CD14-positive monocyte (primary cell): ENCODE results near the gene RNF19B. TPM values are rescaled to one million over a fixed set of nuclear protein-coding genes. Genes with fewer than 3 reads are reported as not detected.

Experiments
- DNase-seq, 3 donors: peaks; one replicate each; pipeline ENCODE4 v3.0.0-alpha.2; 2011 to 2022
- H2AFZ ChIP-seq: 2 replicates; pipeline ENCODE4 v1.6.0; 2012; ENCODE audit warnings: mild to moderate bottlenecking, low read depth, low read length, inconsistent platforms; ENCODE audit not compliant: insufficient read depth, poor library complexity, severe bottlenecking
- H3K27ac ChIP-seq, 2 donors: 1 replicate in 1 of 2; 2 replicates in 1 of 2; pipeline ENCODE4 v1.5.1; 2012 to 2013; ENCODE audit warnings: low read length in 2 of 2, control low read depth in 1 of 2, inconsistent platforms in 1 of 2, low read depth in 1 of 2, mild to moderate bottlenecking in 1 of 2
- H3K27me3 ChIP-seq, 2 donors: one replicate each; pipeline versions ENCODE4 v1.6.0 to v1.6.1; 2011 to 2013; ENCODE audit warnings: low read length in 2 of 2; ENCODE audit not compliant: control insufficient read depth in 2 of 2, insufficient read depth in 2 of 2
- H3K36me3 ChIP-seq, 2 donors: replicated peaks in 1 of 2; 1 replicate in 1 of 2; 2 replicates in 1 of 2; pipeline versions ENCODE4 v1.5.1 to v1.6.1; 2012 to 2013; ENCODE audit warnings: low read length in 2 of 2, control low read depth in 1 of 2, inconsistent platforms in 1 of 2, mild to moderate bottlenecking in 1 of 2; ENCODE audit not compliant: insufficient read depth in 2 of 2, control insufficient read depth in 1 of 2
- H3K4me1 ChIP-seq, 2 donors: 1 replicate in 1 of 2; 2 replicates in 1 of 2; pipeline versions ENCODE4 v1.5.1 to v1.6.1; 2012 to 2013; ENCODE audit warnings: low read length in 2 of 2, control low read depth in 1 of 2, inconsistent platforms in 1 of 2, mild to moderate bottlenecking in 1 of 2, moderate library complexity in 1 of 2; ENCODE audit not compliant: insufficient read depth in 2 of 2, control insufficient read depth in 1 of 2
- H3K4me2 ChIP-seq: replicated peaks from 2 replicates; pipeline ENCODE3; 2012; ENCODE audit warnings: low read length, moderate library complexity, mild to moderate bottlenecking; ENCODE audit not compliant: poor library complexity, severe bottlenecking; ENCODE audit errors: extremely low read depth
- H3K4me3 ChIP-seq, 3 experiments: fragments of 200-600 bp in 1 of 3; sonication (generic) in 1 of 3; replicated peaks in 1 of 3; 1 replicate in 2 of 3; 2 replicates in 1 of 3; pipeline ENCODE4 v1.5.1; 2011 to 2013; ENCODE audit warnings: low read length in 3 of 3, mild to moderate bottlenecking in 3 of 3, control low read depth in 2 of 3, low read depth in 2 of 3, inconsistent platforms in 1 of 3, moderate library complexity in 1 of 3
- H3K79me2 ChIP-seq: 2 replicates; pipeline ENCODE4 v1.6.0; 2012; ENCODE audit warnings: mild to moderate bottlenecking, control low read depth, inconsistent platforms, low read length, moderate library complexity; ENCODE audit not compliant: insufficient read depth
- H3K9ac ChIP-seq: 2 replicates; pipeline ENCODE4 v1.6.0; 2017; ENCODE audit warnings: low read length, mild to moderate bottlenecking; ENCODE audit not compliant: insufficient read depth, poor library complexity, severe bottlenecking
- H3K9me3 ChIP-seq, 2 donors: replicated peaks in 1 of 2; 1 replicate in 1 of 2; 2 replicates in 1 of 2; pipeline versions ENCODE4 v1.5.1 to v1.6.1; 2012 to 2013; ENCODE audit warnings: low read length in 2 of 2, control low read depth in 1 of 2; ENCODE audit not compliant: control insufficient read depth in 1 of 2, insufficient read depth in 1 of 2
- H4K20me1 ChIP-seq: 2 replicates; pipeline ENCODE4 v1.6.0; 2012; ENCODE audit warnings: mild to moderate bottlenecking, low read length, control low read depth, moderate library complexity; ENCODE audit not compliant: insufficient read depth
- H3K27ac Mint-ChIP-seq, 7 donors: one replicate each; pipeline ENCODE4 v1.8.0; 2020; ENCODE audit warnings: mild to moderate bottlenecking in 7 of 7, mixed read lengths in 7 of 7, moderate library complexity in 6 of 7, inconsistent platforms in 2 of 7
- H3K27me3 Mint-ChIP-seq, 3 donors: one replicate each; pipeline ENCODE4 v1.8.0; 2021 to 2022; ENCODE audit warnings: low read depth in 3 of 3, mild to moderate bottlenecking in 3 of 3, mixed read lengths in 3 of 3, moderate library complexity in 3 of 3, inconsistent platforms in 1 of 3
- H3K36me3 Mint-ChIP-seq, 2 donors: one replicate each; pipeline ENCODE4 v1.8.0; 2020; ENCODE audit warnings: mixed read lengths in 2 of 2, inconsistent platforms in 1 of 2, mild to moderate bottlenecking in 1 of 2
- H3K4me1 Mint-ChIP-seq: one replicate; pipeline ENCODE4 v1.8.0; 2020; ENCODE audit warnings: mild to moderate bottlenecking, mixed read lengths
- H3K4me3 Mint-ChIP-seq, 2 donors: one replicate each; pipeline ENCODE4 v1.8.0; 2020; ENCODE audit warnings: mild to moderate bottlenecking in 2 of 2, mixed read lengths in 2 of 2, moderate library complexity in 1 of 2
- H3K9me3 Mint-ChIP-seq, 7 donors: one replicate each; pipeline ENCODE4 v1.8.0; 2020 to 2022; ENCODE audit warnings: mixed read lengths in 7 of 7, mild to moderate bottlenecking in 6 of 7, moderate library complexity in 6 of 7, inconsistent platforms in 2 of 7
- CTCF ChIP-seq: fragments of 200-600 bp; IDR thresholded peaks from one replicate; pipeline ENCODE4 v1.8.0; 2022; ENCODE audit warnings: antibody characterized with exemption, mild to moderate bottlenecking
- WGBS: methylation state at CpG from one replicate; pipeline ENCODE4 v1.1.5; 2013; ENCODE audit warnings: missing lambda C conversion rate; ENCODE audit not compliant: insufficient coverage; 5-methylcytosine and 5-hydroxymethylcytosine counted together
- intact Hi-C, 2 donors: fragments of 100-400 bp; cut with micrococcal nuclease; formaldehyde crosslinking; loops; one replicate each; pipeline versions ENCODE4 v1.15.0 to v1.15.1; 2023
- polyA plus RNA-seq, 3 donors: library from polyadenylated mRNA; depleted of rRNA in 1 of 3; unstranded in 2 of 3; stranded (reverse) in 1 of 3; fragments of 300-500 nt in 2 of 3; fragments of >200 nt in 1 of 3; fragmentation: Illumina TruSeq in 2 of 3; gene quantifications; 1 replicate in 2 of 3; 2 replicates in 1 of 3; pipeline ENCODE4 v1.2.3, GENCODE V29; 2012 to 2021

Gene RNF19B
- polyA plus RNA-seq, 3 donors, result 4.1 to 106 (median 5.8) TPM

DNA sequence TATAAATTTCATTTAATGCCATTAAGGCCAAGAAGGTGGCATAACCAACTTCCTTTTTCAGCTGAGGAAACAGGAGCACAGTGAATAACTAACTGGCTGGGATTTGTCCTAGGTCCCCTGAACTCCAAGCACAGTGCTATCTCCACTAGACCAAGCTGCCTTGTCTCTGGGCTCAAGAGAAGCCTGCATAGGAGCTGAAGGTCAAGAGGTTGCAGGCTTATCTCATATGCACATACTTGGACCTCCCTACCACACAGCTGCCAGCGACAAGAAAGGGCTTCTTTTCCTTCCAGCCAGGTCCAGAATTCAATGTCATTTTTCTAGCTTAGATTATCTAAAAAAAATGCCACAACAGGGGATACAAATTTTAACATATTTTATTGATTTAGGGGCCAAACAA lies 45.0 kb upstream of the RNF19B start:
- H3K9me3 ChIP-seq, result no peaks in the 10 kb centered on the region
- no peak overlapping the region for H3K4me3 ChIP-seq
- Mint-ChIP-seq H3K4me1 (peaks cover 21% of the 10 kb centered on the region), H3K27ac (peak overlapping the region in 3 of 7 donors; percentile 37 to 55 (median 43)), H3K9me3 (peaks cover 0 to 2% (median 0%) of the 10 kb centered on the region in 7 donors), H3K4me3 (no peak overlapping the region), H3K36me3 (peaks cover 73 to 80% of the 10 kb centered on the region in 2 donors), H3K27me3 (no peaks in the 10 kb centered on the region)
- peaks cover 4% of the 10 kb centered on the region for H4K20me1 ChIP-seq
- H3K27me3 ChIP-seq, result no peaks in the 10 kb centered on the region
- no peak overlapping the region for H3K9ac ChIP-seq
- no peak overlapping the region for H3K4me2 ChIP-seq
- TF ChIP-seq CTCF, result no peak
- peaks cover 0 to 5% of the 10 kb centered on the region in 2 donors for H3K4me1 ChIP-seq
- peak overlapping the region in 1 of 2 donors; percentile 29 for H3K27ac ChIP-seq
- WGBS, result 67% methylated on average over 1 of the region's 1 CpG
- intact Hi-C loops, result loop anchor here (5.0 to 10.0 kb wide), 4 partner anchors 42 to 77 kb away; partner anchors contain the start of gene RNF19B (in 1 of the 2)
- H3K36me3 ChIP-seq, result peaks cover 54 to 86% of the 10 kb centered on the region in 2 donors
- no peak for DNase-seq
- H2AFZ ChIP-seq, result no peak overlapping the region
- H3K79me2 ChIP-seq, result peaks cover 9% of the 10 kb centered on the region

DNA sequence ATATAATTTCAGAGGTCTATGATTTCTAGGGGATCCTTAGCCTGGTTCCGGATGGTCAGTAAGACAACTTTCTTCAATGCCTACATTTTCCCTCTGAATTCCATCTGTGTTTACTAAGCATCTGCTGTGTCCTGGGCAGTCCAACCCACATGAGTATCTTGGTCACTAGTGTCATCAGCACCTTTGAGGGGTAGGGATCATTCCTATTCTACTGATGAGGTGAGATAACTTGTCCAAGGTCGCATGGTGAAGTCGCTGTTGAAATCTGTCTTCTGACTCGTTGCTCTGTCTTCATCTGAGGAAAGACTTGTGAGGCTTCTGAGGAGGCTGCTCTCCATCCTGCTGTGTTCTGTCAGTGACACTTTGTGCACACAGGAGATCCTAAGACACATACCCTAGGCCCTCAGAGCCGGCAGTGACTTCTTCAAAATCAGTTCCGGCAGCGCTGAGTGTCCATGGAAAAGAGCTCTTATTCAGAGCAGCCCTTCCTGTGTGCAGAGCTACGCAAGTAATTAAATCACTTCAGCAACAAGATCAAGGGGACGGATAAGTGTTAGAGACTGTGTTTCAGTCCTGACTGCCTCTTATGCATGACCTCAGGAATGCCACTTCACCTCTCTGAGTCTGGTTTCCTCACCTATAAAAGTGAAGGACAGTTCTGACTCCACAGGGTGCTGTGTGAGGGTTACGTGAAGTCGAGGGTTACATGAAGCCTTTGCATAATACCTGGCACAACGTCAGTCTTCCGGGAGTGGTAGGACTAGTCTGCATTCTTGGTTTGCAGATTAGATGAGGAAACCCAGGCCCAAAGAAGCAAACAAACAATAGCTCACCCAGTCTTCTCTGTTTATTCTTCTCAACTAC lies 43.7 kb upstream of the RNF19B start:
- no peak for DNase-seq
- H3K27me3 Mint-ChIP-seq, result no peaks in the 10 kb centered on the region
- Histone ChIP-seq H3K9me3 (no peaks in the 10 kb centered on the region), H3K4me2 (no peak overlapping the region), H2AFZ (no peak overlapping the region), H4K20me1 (peaks cover 4% of the 10 kb centered on the region), H3K4me1 (peaks cover 0 to 5% of the 10 kb centered on the region in 2 donors), H3K27me3 (no peaks in the 10 kb centered on the region), H3K27ac (peak overlapping the region in 1 of 2 donors; percentile 29), H3K79me2 (peaks cover 9% of the 10 kb centered on the region), H3K4me3 (no peak overlapping the region), H3K9ac (no peak overlapping the region), H3K36me3 (peaks cover 42 to 81% of the 10 kb centered on the region in 2 donors)
- peak overlapping the region; percentile 5 to 67 (median 35) for H3K27ac Mint-ChIP-seq
- H3K9me3 Mint-ChIP-seq, result peaks cover 0 to 2% (median 0%) of the 10 kb centered on the region in 7 donors
- 100% methylated on average over 5 of the region's 13 CpGs for WGBS
- H3K4me3 Mint-ChIP-seq, result no peak overlapping the region
- no peak for TF ChIP-seq CTCF
- H3K36me3 Mint-ChIP-seq, result peaks cover 64 to 72% of the 10 kb centered on the region in 2 donors
- intact Hi-C loops, result loop anchor here (5.0 to 10.0 kb wide), 4 partner anchors 41 to 76 kb away; partner anchors contain the start of gene RNF19B (in 1 of the 2)
- peaks cover 21% of the 10 kb centered on the region for H3K4me1 Mint-ChIP-seq
